Measurements from ENCODE around the gene SRSF9.
"Not testable (repeated sequence)": the region's sequence is repeated elsewhere in the genome, so short reads cannot be mapped to it uniquely, and the experiment has no call there.

SRSF9 gene

GRCh38 chr12:120481022-120481767 is 11.6 kb upstream of the SRSF9 start:
- no peak for DNase-seq

- no peak for DNase-seq
These were observed 10.7 kb upstream of the SRSF9 start for GRCh38 chr12:120480211-120480610.

GRCh38 chr12:120479458-120479857 is 9.9 kb upstream of the SRSF9 start:
- no peak for DNase-seq

DNA sequence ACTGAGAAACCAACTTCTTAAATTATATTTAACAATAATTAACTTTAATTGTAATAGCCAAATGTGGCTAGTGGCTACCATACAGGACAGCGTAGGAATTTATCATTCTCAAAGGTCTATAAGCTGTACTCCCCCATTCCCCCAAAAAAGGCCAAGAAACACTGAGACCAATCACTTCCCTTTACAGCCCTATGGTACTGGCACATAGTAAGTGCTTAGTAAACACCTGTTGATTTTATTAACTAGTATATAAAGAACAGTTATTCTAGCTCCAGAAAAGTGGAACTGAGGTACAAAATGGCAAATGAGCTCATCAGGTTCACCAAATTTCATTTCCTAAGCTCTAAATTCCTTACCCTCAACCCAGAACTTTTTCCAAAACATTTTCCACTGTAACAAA is 6.1 kb upstream of the SRSF9 start:
- no peak for DNase-seq

- no peak for DNase-seq
These were observed 5.0 kb upstream of the SRSF9 start for GRCh38 chr12:120474616-120474960.

- no peak for DNase-seq
These were observed 4.5 kb upstream of the SRSF9 start for GRCh38 chr12:120473807-120474615.

DNA sequence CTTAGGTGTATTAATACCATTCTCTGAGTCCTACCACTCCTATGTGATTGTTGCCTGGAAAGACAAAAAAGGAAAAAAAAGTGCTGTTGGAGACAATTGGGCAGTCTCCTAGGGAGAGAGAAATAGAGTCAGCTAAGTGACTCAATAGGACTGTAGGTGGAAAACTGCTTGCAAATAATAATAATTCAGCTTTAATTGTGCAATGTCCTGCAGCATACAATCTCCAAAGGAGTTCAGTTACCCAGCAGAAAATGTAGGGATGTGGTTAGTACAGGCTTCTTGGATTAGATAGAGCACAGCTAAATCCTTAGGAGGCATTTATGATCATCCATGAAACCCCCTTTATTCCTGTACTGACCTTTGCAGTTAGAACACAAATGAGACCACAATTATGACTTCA is 3.0 kb upstream of the SRSF9 start:
- DNase-seq = no peak

- no peak for DNase-seq
These were observed 719 bp upstream of the SRSF9 start for GRCh38 chr12:120470150-120470784.

- DNase-seq = peak; percentile 46
These were observed 613 bp downstream of the SRSF9 start for GRCh38 chr12:120468821-120469449.

DNA sequence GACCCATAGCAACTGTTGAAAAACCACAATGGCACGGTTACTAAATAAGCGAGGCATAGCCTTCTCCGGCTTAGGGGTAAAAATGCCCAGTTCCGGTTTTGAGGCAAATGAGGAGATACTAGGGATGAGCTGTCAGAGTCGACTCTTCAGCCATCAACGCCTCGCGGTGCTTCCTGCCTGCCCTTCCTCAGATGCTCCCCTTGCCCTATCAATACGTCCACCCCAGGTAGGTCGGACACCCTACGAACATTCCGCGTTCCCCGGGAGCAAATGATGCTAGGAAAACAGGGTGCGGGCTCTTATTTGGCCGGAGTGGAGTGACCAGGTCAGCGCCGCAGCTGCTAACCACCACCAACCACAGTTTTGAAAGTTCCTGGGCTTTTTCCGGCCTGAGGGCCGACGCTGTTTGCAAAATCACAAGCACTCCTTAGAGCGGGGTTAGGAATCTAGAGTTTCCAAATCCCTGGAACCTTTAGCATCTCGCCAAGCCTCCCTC is 1.2 kb downstream of the SRSF9 start:
- DNase-seq = no peak

DNA sequence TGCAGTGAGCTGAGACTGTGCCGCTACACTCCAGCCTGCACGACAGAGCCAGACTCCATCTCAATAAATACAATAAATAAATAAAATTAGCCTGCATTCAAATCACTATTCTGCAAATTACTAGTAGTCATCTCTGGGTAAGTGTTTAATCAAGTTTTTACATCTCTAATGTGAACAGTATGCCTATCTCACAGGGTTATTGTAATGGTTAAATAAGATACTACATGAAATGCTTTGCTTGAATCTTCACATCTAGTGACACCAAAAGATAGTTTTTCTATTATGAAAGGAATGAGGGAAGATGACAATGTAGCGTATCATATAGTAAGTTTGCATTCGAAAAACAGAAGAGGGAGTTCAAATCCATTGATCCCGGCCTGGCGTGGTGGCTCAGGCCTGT is 2.1 kb downstream of the SRSF9 start:
- no peak for DNase-seq

DNA sequence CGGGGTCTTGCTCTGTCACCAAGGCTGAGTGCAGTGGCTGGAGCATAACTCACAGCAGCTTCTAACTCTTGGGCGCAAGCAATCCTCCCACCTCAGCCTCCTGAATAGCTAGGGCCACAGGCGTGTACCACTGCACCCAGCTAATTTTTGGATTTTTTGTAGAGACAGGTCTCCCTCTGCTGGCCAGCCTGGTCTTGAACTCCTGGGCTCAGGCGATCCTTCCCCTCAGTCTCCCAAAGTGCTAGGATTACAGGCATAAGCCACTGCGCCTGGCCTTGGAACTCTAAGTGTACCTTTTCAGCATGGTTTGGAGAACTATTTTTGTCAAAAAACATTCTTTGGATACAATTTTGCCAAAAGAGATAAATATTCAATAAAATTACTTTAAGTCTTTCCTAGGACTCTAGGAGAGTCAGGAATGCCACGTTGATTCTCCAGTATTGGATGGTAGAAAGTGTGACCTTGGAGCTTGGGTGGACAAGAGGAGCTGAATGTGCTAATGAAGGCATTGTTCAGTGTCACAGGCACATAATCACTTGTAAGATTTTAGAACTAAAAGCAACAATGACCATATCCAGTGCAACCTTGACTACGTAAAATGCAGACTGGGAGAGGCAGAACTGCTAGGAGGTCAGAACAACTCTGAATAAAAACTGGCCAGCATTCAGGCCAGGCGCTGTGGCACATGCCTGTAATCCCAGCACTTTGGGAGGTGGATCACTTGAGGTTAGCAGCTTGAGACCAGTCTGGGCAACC is 2.8 kb downstream of the SRSF9 start:
- DNase-seq = no peak

DNA sequence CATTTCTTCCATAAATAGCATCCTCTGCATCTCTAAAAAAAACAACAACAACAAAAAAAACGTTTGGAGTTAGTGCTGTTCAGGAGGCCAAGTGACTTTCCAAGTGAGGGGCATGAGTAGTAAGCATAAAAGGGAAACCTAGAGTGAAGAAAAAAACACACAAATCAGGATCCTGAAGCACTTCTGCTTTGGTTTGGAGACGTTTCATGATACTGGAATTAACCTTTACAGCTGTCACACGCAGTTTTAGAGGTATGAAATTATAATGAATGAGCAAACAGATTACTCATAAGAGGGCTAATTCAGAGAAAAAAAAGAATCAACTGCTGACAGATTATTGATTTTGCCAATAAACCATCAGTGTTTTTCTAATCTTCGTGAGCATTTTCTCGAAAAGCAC is 3.8 kb downstream of the SRSF9 start:
- DNase-seq = no peak

DNA sequence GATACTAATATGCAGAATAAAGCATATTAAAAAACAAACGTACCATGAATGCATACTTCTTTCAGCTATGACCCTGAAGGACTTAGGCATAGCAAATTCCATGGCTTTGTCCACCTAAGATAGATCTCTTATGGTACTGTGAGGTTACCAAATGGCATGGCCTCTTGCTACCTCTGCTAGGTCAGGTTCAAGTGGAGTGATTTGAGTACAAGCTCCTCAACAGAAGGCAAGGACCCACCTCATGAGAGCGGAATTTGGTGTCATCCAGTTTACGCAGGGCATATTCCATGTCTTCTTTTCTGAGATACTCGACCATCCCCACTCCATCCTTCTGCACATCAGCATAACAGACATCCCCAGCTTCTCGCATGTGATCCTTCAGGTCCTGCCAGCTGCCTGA is 5.8 kb downstream of the SRSF9 start:
- no peak for DNase-seq

DNA sequence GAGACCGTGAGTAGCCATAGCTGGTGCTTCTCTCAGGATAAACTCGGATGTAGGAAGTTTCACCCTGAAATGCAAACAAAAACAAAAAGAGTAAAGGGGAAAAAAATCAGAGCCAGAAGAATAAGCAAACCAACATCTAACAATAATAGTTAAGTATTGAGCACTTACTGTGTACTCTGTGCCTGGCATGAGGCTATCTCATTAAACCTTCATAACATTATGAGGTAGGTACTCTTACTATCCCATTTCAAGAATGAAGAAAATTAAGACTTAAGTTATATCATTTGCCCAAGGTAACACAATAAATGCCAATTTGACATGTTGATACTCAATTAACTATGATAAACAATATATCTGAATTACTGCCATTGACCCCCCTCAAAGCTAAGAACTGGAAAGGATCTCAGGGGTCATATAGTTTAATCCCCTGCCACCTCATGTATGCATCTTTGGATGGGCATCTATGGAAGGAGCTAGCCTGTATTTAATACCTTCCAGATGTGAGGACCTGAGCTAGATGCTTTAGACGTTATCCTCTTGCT is 7.4 kb downstream of the SRSF9 start:
- no peak for DNase-seq

DNA sequence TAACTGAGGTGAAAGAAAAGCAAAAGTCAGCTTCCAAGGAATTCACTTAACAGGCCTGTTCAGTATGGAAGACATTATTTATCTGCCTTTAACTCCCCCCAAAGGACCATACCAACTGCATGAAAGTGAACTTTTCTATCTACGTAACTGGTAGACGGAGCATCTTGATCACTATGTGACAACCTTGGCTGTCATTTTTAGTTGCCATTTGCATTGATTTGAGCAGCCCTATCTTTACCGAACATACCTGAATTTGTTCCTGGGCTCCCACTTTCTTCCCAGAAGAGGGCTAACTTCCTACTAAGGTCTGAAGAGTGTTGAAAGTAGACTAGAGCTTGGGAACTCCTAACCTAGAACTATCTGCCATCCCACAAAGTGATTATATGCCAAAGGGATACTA is 9.4 kb downstream of the SRSF9 start:
- no peak for DNase-seq

DNA sequence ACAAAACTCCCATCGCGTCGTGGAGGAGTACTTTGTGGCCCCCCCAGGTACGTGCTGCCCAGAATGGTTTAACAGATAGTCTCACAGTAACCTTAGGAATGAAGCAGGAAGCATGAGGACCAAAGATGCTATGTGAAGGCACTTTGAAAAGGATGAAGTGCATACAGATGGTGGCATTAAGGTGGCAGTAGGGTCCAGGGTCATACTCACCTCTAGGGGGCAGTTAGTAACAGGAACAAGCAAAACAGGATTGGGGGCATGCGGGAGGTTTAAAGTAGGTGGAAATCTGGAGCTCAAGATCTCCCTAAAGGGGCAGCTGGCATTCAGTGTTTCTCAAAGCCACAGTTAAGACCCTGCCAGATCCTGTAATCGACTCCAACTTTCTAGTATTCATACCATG is 12.4 kb downstream of the SRSF9 start:
- DNase-seq = no peak

GRCh38 chr12:120455302-120455701 is 14.2 kb downstream of the SRSF9 start:
- no peak for DNase-seq

DNA sequence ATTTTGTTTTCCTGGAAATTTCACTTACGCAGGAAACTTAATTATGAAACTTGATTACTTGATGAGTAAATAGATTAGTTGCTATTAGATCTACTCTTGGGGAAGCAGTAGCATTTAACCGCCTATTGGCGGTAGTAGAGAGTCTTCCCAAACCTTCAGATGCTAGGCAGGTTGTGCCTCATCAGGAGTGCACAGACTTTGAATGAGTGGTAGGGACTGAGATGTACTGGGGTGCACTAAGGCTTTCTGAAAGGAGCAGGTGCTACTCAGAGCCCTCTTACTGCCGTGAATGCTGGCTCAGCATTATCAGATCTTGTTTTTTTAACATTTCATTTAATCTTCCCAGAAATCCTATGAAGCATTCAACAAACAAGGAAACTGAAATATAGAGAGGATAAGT is 15.6 kb downstream of the SRSF9 start:
- DNase-seq = no peak

DNA sequence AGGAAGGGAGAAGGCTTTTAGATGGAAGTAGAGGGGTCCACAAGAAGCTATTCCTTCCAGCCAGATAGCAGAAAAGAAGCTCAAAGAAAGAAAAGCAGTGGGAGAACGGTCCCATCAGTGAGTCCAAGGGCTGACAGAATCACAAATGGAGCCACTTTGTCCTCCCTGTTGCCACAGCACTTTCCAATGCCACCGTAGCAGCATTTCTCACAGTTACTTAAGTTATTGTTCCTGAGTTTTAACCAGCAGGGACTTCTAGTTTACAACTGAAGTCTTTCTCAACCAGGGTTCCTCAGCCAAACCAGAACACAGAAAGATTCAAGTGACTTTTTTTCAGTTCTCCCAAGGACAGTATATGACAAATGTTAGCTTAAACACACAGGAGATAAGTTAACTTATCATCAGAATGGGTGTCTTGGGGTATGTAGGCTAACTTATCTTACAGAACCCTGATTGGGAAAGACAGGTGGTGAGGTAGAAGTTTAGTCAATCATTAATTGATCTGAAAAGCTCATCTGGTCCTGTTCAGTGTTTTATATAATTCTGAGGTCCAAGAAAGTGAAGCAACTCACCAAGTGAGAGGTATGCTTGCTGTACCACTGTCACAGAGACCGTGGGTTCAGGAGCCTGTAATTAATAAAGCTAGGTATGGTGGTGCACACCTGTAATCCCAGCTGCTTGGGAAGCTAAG is 16.3 kb downstream of the SRSF9 start:
- DNase-seq = no peak

- DNase-seq = not testable (repeated sequence)
These were observed 17.0 kb downstream of the SRSF9 start for GRCh38 chr12:120452524-120452923.

DNA sequence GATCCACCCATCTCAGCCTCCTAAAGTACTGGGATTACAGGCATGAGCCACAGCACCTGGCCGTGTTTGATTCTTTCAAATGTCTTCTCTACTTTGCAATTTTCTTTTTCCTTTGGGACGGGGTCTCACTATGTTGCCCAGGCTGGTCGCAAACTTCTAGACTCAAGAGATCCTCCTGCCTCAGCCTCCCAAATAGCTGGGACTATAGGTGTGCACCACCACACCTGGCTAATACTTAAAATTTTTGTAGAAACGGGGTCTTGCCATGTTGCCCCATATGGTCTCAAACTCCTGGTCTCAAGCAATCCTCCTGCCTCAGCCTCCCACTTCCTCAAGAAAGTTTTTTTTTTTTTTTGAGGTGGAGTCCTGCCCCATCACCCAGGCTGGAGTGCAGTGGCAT is 21.6 kb downstream of the SRSF9 start:
- DNase-seq = no peak
